GM21825 (cell line): ENCODE results near the gene DAZAP1.

Experiments
- ATAC-seq: cut with Tn5 transposase; IDR thresholded peaks from one replicate; pipeline ENCODE4 v1.9.1; 2021; ENCODE audit warnings: mild to moderate bottlenecking, moderate library complexity; ENCODE audit not compliant: unreplicated experiment

DAZAP1 gene

GRCh38 chr19:1407528-1408299 is at the start of gene DAZAP1:
TSS of gene DAZAP1 (plus strand) at chr19:1407586. CDS start at chr19:1407774, 188 bp downstream.
- ATAC-seq = peak; percentile 22

GRCh38 chr19:1360126-1360817 is 47.1 kb upstream of the DAZAP1 start:
- no peak for ATAC-seq

- no peak for ATAC-seq
Measured at GRCh38 chr19:1360818-1361461, 46.4 kb upstream of the DAZAP1 start.

GRCh38 chr19:1361601-1362386 is 45.6 kb upstream of the DAZAP1 start:
- no peak for ATAC-seq

GRCh38 chr19:1362387-1363257 is 44.8 kb upstream of the DAZAP1 start:
- no peak for ATAC-seq

GRCh38 chr19:1363599-1363998 is 43.8 kb upstream of the DAZAP1 start:
- ATAC-seq = no peak

GRCh38 chr19:1364070-1364704 is 43.2 kb upstream of the DAZAP1 start:
- ATAC-seq = no peak

- ATAC-seq = no peak
Measured at GRCh38 chr19:1365319-1366269, 41.8 kb upstream of the DAZAP1 start.

- no peak for ATAC-seq
Measured at GRCh38 chr19:1366296-1366695, 41.1 kb upstream of the DAZAP1 start.

GRCh38 chr19:1366899-1367870 is 40.2 kb upstream of the DAZAP1 start:
- no peak for ATAC-seq

GRCh38 chr19:1369214-1369805 is 38.1 kb upstream of the DAZAP1 start:
- no peak for ATAC-seq

GRCh38 chr19:1370579-1371361 is 36.6 kb upstream of the DAZAP1 start:
- no peak for ATAC-seq

GRCh38 chr19:1373042-1373533 is 34.3 kb upstream of the DAZAP1 start:
- no peak for ATAC-seq

- ATAC-seq = no peak
Measured at GRCh38 chr19:1373534-1374249, 33.7 kb upstream of the DAZAP1 start.

- ATAC-seq = no peak
Measured at GRCh38 chr19:1374250-1374577, 33.2 kb upstream of the DAZAP1 start.

- no peak for ATAC-seq
Measured at GRCh38 chr19:1376415-1376805, 31.0 kb upstream of the DAZAP1 start.
